NCI-H2107 treated with DMSO at 0.1 percent for 48 hours (cell line): Measurements from ENCODE around the gene ST3GAL4.
"Not testable (repeated sequence)": the region's sequence is repeated elsewhere in the genome, so short reads cannot be mapped to it uniquely, and the experiment has no call there.

ENCODE experiments used
- DNase-seq: peaks from one replicate; lab custom pipeline; 2025; ENCODE audit not compliant: unreplicated experiment; lab: John Stamatoyannopoulos, UW

The ST3GAL4 gene

GRCh38 chr11:126345759-126346585 lies 9.5 kb upstream of the ST3GAL4 start:
- DNase-seq, result no peak

GRCh38 chr11:126346586-126346940 lies 8.9 kb upstream of the ST3GAL4 start:
- DNase-seq, result no peak

GRCh38 chr11:126346946-126347345 lies 8.5 kb upstream of the ST3GAL4 start:
- DNase-seq, result not testable (repeated sequence)

- no peak for DNase-seq
These were observed 7.5 kb upstream of the ST3GAL4 start for GRCh38 chr11:126347751-126348668.

- no peak for DNase-seq
These were observed 6.5 kb upstream of the ST3GAL4 start for GRCh38 chr11:126348806-126349582.

GRCh38 chr11:126350836-126351235 lies 4.7 kb upstream of the ST3GAL4 start:
- no peak for DNase-seq

GRCh38 chr11:126352163-126352562 lies 3.3 kb upstream of the ST3GAL4 start:
- DNase-seq, result no peak

- no peak for DNase-seq
These were observed 2.3 kb upstream of the ST3GAL4 start for GRCh38 chr11:126352934-126353801.

- no peak for DNase-seq
These were observed 709 bp upstream of the ST3GAL4 start for GRCh38 chr11:126354631-126355323.

GRCh38 chr11:126355926-126356897 lies 726 bp downstream of the ST3GAL4 start:
- no peak for DNase-seq

- DNase-seq, result no peak
These were observed 1.8 kb downstream of the ST3GAL4 start for GRCh38 chr11:126357055-126357962.

- no peak for DNase-seq
These were observed 2.7 kb downstream of the ST3GAL4 start for GRCh38 chr11:126357969-126358762.

GRCh38 chr11:126358763-126359160 lies 3.3 kb downstream of the ST3GAL4 start:
- DNase-seq, result no peak

GRCh38 chr11:126359431-126360048 lies 4.1 kb downstream of the ST3GAL4 start:
- no peak for DNase-seq

- DNase-seq, result no peak
These were observed 4.6 kb downstream of the ST3GAL4 start for GRCh38 chr11:126360049-126360446.

GRCh38 chr11:126361400-126361799 lies 5.9 kb downstream of the ST3GAL4 start:
- no peak for DNase-seq
